GM12878 (cell line): Measurements from ENCODE around the gene SYNM. TPM values are rescaled to one million over a fixed set of nuclear protein-coding genes. Genes with fewer than 3 reads are reported as not detected.

Experiments
- BCL11A ChIP-seq: IDR thresholded peaks from 2 replicates; pipeline ENCODE4 v1.6.1; 2011; ENCODE audit warnings: low read depth, low read length
- CREM ChIP-seq: IDR thresholded peaks from 2 replicates; pipeline ENCODE4 v1.6.1; 2014; ENCODE audit warnings: antibody characterized with exemption, low read depth
- FOXK2 ChIP-seq: fragments of 450-650 bp; IDR thresholded peaks from 2 replicates; pipeline ENCODE4 v1.6.1; 2017; ENCODE audit warnings: mild to moderate bottlenecking, moderate library complexity
- FOXM1 ChIP-seq: IDR thresholded peaks from 2 replicates; pipeline ENCODE4 v1.6.1; 2012; ENCODE audit warnings: low read depth, mild to moderate bottlenecking, inconsistent platforms, low read length, moderate library complexity
- GATAD2B ChIP-seq: fragments of 450-650 bp; conservative IDR thresholded peaks from 2 replicates; pipeline ENCODE4 v1.6.1; 2017; ENCODE audit warnings: low read depth, mild to moderate bottlenecking, moderate library complexity
- JUND ChIP-seq: IDR thresholded peaks from 2 replicates; pipeline ENCODE4 v1.6.1; 2012; ENCODE audit warnings: low read depth, mild to moderate bottlenecking, low read length, improper control_type of control experiment, moderate library complexity
- KDM1A ChIP-seq: fragments of 200-600 bp; sonication (generic); IDR thresholded peaks from 2 replicates; pipeline ENCODE4 v1.6.1; 2016; ENCODE audit warnings: borderline replicate concordance
- MXI1 ChIP-seq: fragments of 150-350 bp; IDR thresholded peaks from 2 replicates; pipeline ENCODE4 v1.6.1; 2011; ENCODE audit warnings: low read depth, mild to moderate bottlenecking, inconsistent platforms, low read length, improper control_type of control experiment
- MYC ChIP-seq: IDR thresholded peaks from 2 replicates; pipeline ENCODE4 v1.6.1; 2011; ENCODE audit warnings: mild to moderate bottlenecking, low read length, moderate library complexity, inconsistent platforms; ENCODE audit not compliant: insufficient read depth, insufficient replicate concordance, insufficient read length, severe bottlenecking
- RAD51 ChIP-seq: fragments of 450-650 bp; IDR thresholded peaks from 2 replicates; pipeline ENCODE4 v1.6.1; 2016; ENCODE audit warnings: moderate library complexity, mild to moderate bottlenecking, inconsistent platforms
- RBBP5 ChIP-seq: fragments of 200-600 bp; sonication (generic); conservative IDR thresholded peaks from 2 replicates; pipeline ENCODE4 v1.6.1; 2016
- RCOR1 ChIP-seq: conservative IDR thresholded peaks from 2 replicates; pipeline ENCODE4 v1.6.1; 2012; ENCODE audit warnings: low read depth, low read length, improper control_type of control experiment
- RELB ChIP-seq: fragments of 450-650 bp; IDR thresholded peaks from 2 replicates; pipeline ENCODE4 v1.6.1; 2017; ENCODE audit warnings: low read depth, mild to moderate bottlenecking, moderate library complexity
- RUNX3 ChIP-seq: IDR thresholded peaks from 2 replicates; pipeline ENCODE4 v1.6.1; 2012; ENCODE audit warnings: low read length, inconsistent platforms
- STAT1 ChIP-seq: fragments of 450-650 bp; conservative IDR thresholded peaks from 2 replicates; pipeline ENCODE4 v1.6.1; 2014; ENCODE audit warnings: antibody characterized with exemption, mild to moderate bottlenecking
- WRNIP1 ChIP-seq: IDR thresholded peaks from 2 replicates; pipeline ENCODE4 v1.6.1; 2011; ENCODE audit warnings: low read depth, low read length, improper control_type of control experiment, borderline replicate concordance
- YBX1 ChIP-seq: fragments of 450-650 bp; IDR thresholded peaks from 2 replicates; pipeline ENCODE4 v1.6.1; 2016; ENCODE audit warnings: antibody characterized with exemption
- polyA plus RNA-seq, 11 experiments: library from polyadenylated mRNA; depleted of rRNA in 4 of 11; unstranded in 6 of 11; stranded (reverse) in 5 of 11; fragments of >200 nt; fragmentation: Nextera tagmentation in 4 of 11; fragmentation: Illumina TruSeq in 1 of 11; extraction: Ambion mirVana in 4 of 11; extraction: Trizol in 1 of 11; gene quantifications; 1 replicate in 1 of 11; 2 replicates in 10 of 11; pipeline versions ENCODE4 v1.2.1 to v1.2.3, GENCODE V29; 2011 to 2016; ENCODE audit warnings: inconsistent platforms in 2 of 11, missing spikeins in 2 of 11, low read depth in 1 of 11
- total RNA-seq, 4 experiments: library from RNA; depleted of rRNA in 3 of 4; stranded (reverse); fragments of >200 nt in 3 of 4; fragmentation: Illumina TruSeq in 1 of 4; extraction: Trizol in 1 of 4; gene quantifications; 2 replicates each; pipeline versions ENCODE4 v1.2.1 to v1.2.3, GENCODE V29; 2013 to 2021
- TF ChIP-seq, protein P1 (sequence below): IDR thresholded peaks from 2 replicates; pipeline ENCODE4 v1.6.1; 2012; ENCODE audit warnings: low read depth, low read length, improper control_type of control experiment
- TF ChIP-seq, protein P2 (sequence below): fragments of 450-650 bp; conservative IDR thresholded peaks from 2 replicates; pipeline ENCODE4 v1.6.1; 2017; ENCODE audit warnings: mild to moderate bottlenecking, moderate library complexity
- TF ChIP-seq, protein P3 (sequence below): fragments of 450-650 bp; formaldehyde crosslinking; IDR thresholded peaks from 2 replicates; pipeline ENCODE4 v1.5.0; 2022; ENCODE audit warnings: mild to moderate bottlenecking, missing genetic modification characterization
- TF ChIP-seq, protein P4 (sequence below): fragments of 450-650 bp; IDR thresholded peaks from 2 replicates; pipeline ENCODE4 v1.6.1; 2018; ENCODE audit warnings: borderline replicate concordance, mild to moderate bottlenecking; ENCODE audit not compliant: partially characterized antibody

Gene SYNM
- total and polyA plus RNA-seq, 10 of the 15 experiments (the other 5 are each of a cell fraction or from before 2014, with no cell fraction given) = 0.05 to 1.1 (median 0.89) TPM; not detected in 1

DNA sequence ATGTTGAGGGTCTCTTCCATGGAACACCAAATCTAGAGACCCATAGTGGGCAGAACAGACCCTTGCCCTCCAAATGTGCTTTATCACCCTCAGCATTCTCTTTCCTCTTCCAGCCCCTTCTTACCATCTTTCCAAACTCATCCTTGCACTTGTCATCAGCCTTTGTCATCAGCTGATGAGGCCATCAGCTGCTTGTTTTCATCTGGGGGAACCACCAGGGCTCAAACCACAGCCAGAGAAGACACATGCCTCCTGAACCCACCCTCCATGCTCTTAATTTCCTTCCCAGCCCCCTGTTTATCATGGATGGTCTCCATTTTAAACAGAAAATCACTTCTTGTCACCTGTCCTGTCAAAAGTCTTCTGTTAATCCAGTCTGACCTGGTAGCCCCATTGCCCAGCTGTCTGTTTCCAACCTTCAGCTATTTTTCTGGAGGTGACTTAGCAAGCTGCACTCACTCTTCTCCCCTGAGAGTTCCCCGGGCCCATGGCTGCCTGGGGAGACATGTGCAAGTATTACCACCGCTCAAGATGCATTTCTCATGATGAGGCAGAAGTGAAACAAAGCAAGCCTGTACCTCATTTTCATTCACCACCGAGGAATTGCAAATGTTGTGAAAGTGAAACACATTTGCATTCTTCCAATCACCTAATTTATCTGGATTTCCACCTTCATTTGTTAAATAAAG, 14.7 kb upstream of the SYNM start (continued):
- peak; percentile 89 for TF ChIP-seq RELB
- TF ChIP-seq FOXM1 = 0 out of 2 replicates have a peak, but pooled peaks have one; percentile 19
- peak; percentile 88 for TF ChIP-seq RAD51
- TF ChIP-seq, protein P1, sequence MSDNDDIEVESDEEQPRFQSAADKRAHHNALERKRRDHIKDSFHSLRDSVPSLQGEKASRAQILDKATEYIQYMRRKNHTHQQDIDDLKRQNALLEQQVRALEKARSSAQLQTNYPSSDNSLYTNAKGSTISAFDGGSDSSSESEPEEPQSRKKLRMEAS = no peak
- TF ChIP-seq, protein P2, sequence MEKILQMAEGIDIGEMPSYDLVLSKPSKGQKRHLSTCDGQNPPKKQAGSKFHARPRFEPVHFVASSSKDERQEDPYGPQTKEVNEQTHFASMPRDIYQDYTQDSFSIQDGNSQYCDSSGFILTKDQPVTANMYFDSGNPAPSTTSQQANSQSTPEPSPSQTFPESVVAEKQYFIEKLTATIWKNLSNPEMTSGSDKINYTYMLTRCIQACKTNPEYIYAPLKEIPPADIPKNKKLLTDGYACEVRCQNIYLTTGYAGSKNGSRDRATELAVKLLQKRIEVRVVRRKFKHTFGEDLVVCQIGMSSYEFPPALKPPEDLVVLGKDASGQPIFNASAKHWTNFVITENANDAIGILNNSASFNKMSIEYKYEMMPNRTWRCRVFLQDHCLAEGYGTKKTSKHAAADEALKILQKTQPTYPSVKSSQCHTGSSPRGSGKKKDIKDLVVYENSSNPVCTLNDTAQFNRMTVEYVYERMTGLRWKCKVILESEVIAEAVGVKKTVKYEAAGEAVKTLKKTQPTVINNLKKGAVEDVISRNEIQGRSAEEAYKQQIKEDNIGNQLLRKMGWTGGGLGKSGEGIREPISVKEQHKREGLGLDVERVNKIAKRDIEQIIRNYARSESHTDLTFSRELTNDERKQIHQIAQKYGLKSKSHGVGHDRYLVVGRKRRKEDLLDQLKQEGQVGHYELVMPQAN = no peak
- peak; percentile 93 for TF ChIP-seq GATAD2B
- TF ChIP-seq MYC = no peak
- no peak for TF ChIP-seq WRNIP1
- TF ChIP-seq KDM1A = no peak
- TF ChIP-seq STAT1 = no peak
- TF ChIP-seq JUND = no peak
- no peak for TF ChIP-seq CREM
- TF ChIP-seq, protein P3, sequence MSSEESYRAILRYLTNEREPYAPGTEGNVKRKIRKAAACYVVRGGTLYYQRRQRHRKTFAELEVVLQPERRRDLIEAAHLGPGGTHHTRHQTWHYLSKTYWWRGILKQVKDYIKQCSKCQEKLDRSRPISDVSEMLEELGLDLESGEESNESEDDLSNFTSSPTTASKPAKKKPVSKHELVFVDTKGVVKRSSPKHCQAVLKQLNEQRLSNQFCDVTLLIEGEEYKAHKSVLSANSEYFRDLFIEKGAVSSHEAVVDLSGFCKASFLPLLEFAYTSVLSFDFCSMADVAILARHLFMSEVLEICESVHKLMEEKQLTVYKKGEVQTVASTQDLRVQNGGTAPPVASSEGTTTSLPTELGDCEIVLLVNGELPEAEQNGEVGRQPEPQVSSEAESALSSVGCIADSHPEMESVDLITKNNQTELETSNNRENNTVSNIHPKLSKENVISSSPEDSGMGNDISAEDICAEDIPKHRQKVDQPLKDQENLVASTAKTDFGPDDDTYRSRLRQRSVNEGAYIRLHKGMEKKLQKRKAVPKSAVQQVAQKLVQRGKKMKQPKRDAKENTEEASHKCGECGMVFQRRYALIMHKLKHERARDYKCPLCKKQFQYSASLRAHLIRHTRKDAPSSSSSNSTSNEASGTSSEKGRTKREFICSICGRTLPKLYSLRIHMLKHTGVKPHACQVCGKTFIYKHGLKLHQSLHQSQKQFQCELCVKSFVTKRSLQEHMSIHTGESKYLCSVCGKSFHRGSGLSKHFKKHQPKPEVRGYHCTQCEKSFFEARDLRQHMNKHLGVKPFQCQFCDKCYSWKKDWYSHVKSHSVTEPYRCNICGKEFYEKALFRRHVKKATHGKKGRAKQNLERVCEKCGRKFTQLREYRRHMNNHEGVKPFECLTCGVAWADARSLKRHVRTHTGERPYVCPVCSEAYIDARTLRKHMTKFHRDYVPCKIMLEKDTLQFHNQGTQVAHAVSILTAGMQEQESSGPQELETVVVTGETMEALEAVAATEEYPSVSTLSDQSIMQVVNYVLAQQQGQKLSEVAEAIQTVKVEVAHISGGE (CRISPR knock-in tag) = no peak
- peak; percentile 88 for TF ChIP-seq MXI1
- TF ChIP-seq FOXK2 = peak; percentile 51; the same call in 1 of the 2 replicates
- TF ChIP-seq RUNX3 = peak; percentile 49
- TF ChIP-seq BCL11A = 0 out of 2 replicates have a peak, but pooled peaks have one; percentile 45
- peak; percentile 79; the same call in 1 of the 2 replicates for TF ChIP-seq RCOR1
- TF ChIP-seq RBBP5 = no peak; the same call in 1 of the 2 replicates
- 0 out of 2 replicates have a peak, but pooled peaks have one; percentile 38 for TF ChIP-seq YBX1
- TF ChIP-seq, protein P4, sequence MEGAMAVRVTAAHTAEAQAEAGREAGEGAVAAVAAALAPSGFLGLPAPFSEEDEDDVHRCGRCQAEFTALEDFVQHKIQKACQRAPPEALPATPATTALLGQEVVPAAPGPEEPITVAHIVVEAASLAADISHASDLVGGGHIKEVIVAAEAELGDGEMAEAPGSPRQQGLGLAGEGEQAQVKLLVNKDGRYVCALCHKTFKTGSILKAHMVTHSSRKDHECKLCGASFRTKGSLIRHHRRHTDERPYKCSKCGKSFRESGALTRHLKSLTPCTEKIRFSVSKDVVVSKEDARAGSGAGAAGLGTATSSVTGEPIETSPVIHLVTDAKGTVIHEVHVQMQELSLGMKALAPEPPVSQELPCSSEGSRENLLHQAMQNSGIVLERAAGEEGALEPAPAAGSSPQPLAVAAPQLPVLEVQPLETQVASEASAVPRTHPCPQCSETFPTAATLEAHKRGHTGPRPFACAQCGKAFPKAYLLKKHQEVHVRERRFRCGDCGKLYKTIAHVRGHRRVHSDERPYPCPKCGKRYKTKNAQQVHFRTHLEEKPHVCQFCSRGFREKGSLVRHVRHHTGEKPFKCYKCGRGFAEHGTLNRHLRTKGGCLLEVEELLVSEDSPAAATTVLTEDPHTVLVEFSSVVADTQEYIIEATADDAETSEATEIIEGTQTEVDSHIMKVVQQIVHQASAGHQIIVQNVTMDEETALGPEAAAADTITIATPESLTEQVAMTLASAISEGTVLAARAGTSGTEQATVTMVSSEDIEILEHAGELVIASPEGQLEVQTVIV = no peak
